Measurements from ENCODE around the gene ZNF106. TPM values are rescaled to one million over a fixed set of nuclear protein-coding genes. Genes with fewer than 3 reads are reported as not detected.
A peak's percentile ranks its signal among the peaks of the same experiment; 100 is the strongest.

The ZNF106 gene
- total RNA-seq, 1 donor from 2014 or later, result 58.1 TPM

GRCh38 chr15:42371096-42371495 is 119.8 kb downstream of the ZNF106 start:
- no peak overlapping the region for H3K27ac Mint-ChIP-seq (ENCODE audit: unreplicated experiment)
- H3K36me3 Mint-ChIP-seq (ENCODE audit: low read depth), result peaks cover 6% of the 10 kb centered on the region
- DNase-seq (ENCODE audit: low spot score), result no peak
- TF ChIP-seq, protein P1, sequence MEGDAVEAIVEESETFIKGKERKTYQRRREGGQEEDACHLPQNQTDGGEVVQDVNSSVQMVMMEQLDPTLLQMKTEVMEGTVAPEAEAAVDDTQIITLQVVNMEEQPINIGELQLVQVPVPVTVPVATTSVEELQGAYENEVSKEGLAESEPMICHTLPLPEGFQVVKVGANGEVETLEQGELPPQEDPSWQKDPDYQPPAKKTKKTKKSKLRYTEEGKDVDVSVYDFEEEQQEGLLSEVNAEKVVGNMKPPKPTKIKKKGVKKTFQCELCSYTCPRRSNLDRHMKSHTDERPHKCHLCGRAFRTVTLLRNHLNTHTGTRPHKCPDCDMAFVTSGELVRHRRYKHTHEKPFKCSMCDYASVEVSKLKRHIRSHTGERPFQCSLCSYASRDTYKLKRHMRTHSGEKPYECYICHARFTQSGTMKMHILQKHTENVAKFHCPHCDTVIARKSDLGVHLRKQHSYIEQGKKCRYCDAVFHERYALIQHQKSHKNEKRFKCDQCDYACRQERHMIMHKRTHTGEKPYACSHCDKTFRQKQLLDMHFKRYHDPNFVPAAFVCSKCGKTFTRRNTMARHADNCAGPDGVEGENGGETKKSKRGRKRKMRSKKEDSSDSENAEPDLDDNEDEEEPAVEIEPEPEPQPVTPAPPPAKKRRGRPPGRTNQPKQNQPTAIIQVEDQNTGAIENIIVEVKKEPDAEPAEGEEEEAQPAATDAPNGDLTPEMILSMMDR (IDR thresholded peaks at IDR 0.05), result peak; percentile 18
- no peaks in the 10 kb centered on the region for H3K27me3 Mint-ChIP-seq (ENCODE audit: low read depth)
- H3K4me1 Mint-ChIP-seq (ENCODE audit: low read depth), result no peaks in the 10 kb centered on the region
- no peak overlapping the region for H3K4me3 Mint-ChIP-seq (ENCODE audit: unreplicated experiment)
- H3K9me3 Mint-ChIP-seq (ENCODE audit: low read depth), result peaks cover 7% of the 10 kb centered on the region

DNA sequence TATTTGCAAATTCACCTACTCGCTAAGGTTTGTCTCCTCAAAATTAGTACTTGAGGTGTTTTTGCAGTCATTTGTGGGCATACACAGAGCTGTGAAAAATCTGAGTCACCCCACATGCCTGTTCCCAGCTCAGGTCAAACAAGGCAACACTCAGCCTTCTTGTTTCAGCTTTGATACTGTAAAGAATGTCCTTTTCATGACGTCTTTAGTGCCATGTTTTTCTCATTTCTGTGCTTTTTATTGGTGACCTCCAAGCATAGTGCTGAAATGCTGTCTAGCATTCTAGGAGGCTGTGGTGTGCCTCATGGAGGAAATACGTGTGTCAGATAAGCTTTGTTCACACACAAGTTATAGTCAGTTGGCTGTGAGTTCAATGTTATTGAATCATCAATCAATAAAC is 122.8 kb downstream of the ZNF106 start:
- no peak for DNase-seq (ENCODE audit: low spot score)
- Mint-ChIP-seq H3K36me3 (ENCODE audit: low read depth) (peaks cover 4% of the 10 kb centered on the region), H3K9me3 (ENCODE audit: low read depth) (peaks cover 7% of the 10 kb centered on the region), H3K27me3 (ENCODE audit: low read depth) (no peaks in the 10 kb centered on the region), H3K4me3 (ENCODE audit: unreplicated experiment) (no peak overlapping the region), H3K27ac (ENCODE audit: unreplicated experiment) (no peak overlapping the region), H3K4me1 (ENCODE audit: low read depth) (no peaks in the 10 kb centered on the region)
- TF ChIP-seq, protein P1 (IDR thresholded peaks at IDR 0.05), result no peak

GRCh38 chr15:42367041-42367440 is 123.9 kb downstream of the ZNF106 start:
- DNase-seq (ENCODE audit: low spot score), result no peak
- TF ChIP-seq, protein P1 (IDR thresholded peaks at IDR 0.05), result no peak
- H3K9me3 Mint-ChIP-seq (ENCODE audit: low read depth), result peaks cover 7% of the 10 kb centered on the region
- no peak overlapping the region for H3K4me3 Mint-ChIP-seq (ENCODE audit: unreplicated experiment)
- H3K36me3 Mint-ChIP-seq (ENCODE audit: low read depth), result peaks cover 4% of the 10 kb centered on the region
- no peak overlapping the region for H3K27ac Mint-ChIP-seq (ENCODE audit: unreplicated experiment)
- no peaks in the 10 kb centered on the region for H3K4me1 Mint-ChIP-seq (ENCODE audit: low read depth)
- no peaks in the 10 kb centered on the region for H3K27me3 Mint-ChIP-seq (ENCODE audit: low read depth)

DNA sequence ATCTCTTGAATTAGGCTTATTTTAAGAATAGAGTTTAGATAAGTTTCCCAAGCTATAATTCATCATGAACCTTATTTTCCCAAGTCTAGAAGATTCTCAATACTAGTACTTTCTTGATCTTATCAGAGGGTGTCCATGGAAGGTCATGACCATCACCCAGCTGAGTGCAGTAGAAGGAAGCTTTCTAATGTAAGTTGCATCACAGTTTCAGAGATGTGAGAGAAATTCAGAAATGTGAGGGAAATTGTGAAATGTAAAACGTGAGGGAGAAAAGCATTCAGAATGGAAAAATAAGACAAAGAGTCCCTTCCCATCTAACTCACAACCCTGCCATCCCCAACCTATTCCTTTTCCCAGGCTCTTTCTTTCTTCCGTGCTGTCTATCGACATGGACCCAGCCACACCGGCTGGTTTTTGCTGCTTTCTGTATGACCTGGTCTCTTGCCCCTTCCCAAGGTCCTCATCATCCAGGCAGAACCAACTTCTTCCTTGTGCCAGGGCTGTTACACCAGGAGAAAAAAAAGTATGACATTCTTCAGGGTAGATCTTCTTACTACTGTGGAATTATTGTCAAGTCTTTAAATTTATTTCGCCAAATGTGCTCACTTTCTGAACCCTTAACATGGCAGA is 124.9 kb downstream of the ZNF106 start:
- no peaks in the 10 kb centered on the region for H3K4me1 Mint-ChIP-seq (ENCODE audit: low read depth)
- H3K27me3 Mint-ChIP-seq (ENCODE audit: low read depth), result no peaks in the 10 kb centered on the region
- DNase-seq (ENCODE audit: low spot score), result no peak
- TF ChIP-seq, protein P1 (IDR thresholded peaks at IDR 0.05), result no peak
- H3K27ac Mint-ChIP-seq (ENCODE audit: unreplicated experiment), result no peak overlapping the region
- H3K9me3 Mint-ChIP-seq (ENCODE audit: low read depth), result peaks cover 5% of the 10 kb centered on the region
- no peak overlapping the region for H3K4me3 Mint-ChIP-seq (ENCODE audit: unreplicated experiment)
- peaks cover 7% of the 10 kb centered on the region for H3K36me3 Mint-ChIP-seq (ENCODE audit: low read depth)

GRCh38 chr15:42364529-42364928 is 126.4 kb downstream of the ZNF106 start:
- no peak overlapping the region for H3K4me3 Mint-ChIP-seq (ENCODE audit: unreplicated experiment)
- H3K4me1 Mint-ChIP-seq (ENCODE audit: low read depth), result no peaks in the 10 kb centered on the region
- no peak for DNase-seq (ENCODE audit: low spot score)
- peaks cover 5% of the 10 kb centered on the region for H3K9me3 Mint-ChIP-seq (ENCODE audit: low read depth)
- H3K27ac Mint-ChIP-seq (ENCODE audit: unreplicated experiment), result no peak overlapping the region
- H3K27me3 Mint-ChIP-seq (ENCODE audit: low read depth), result no peaks in the 10 kb centered on the region
- TF ChIP-seq, protein P1 (IDR thresholded peaks at IDR 0.05), result no peak
- H3K36me3 Mint-ChIP-seq (ENCODE audit: low read depth), result peaks cover 9% of the 10 kb centered on the region
